Caco-2 (cell line): Measurements from ENCODE around the gene NRF1. TPM values are rescaled to one million over a fixed set of nuclear protein-coding genes. Genes with fewer than 3 reads are reported as not detected.

Source experiments
- BruUV-seq: library from RNA; stranded (reverse); fragments of 400-500 nt; replicated peaks from 2 replicates; lab custom pipeline; 2021; lab: Mats Ljungman, UMichigan
- CTCF ChIA-PET: fragments of 300-600 bp; sonication (Branson Sonifier 250); formaldehyde crosslinking; loops from one replicate; lab custom pipeline; 2022; ENCODE audit warnings: antibody characterized with exemption; lab: Charles Lee
- POLR2A ChIA-PET: fragments of 300-600 bp; sonication (Branson Sonifier 250); formaldehyde crosslinking; loops from one replicate; lab custom pipeline; 2022; ENCODE audit warnings: antibody characterized with exemption; lab: Charles Lee
- DNase-seq, 2 experiments: peaks; one replicate each; pipeline versions ENCODE4 v3.0.0 to v3.0.0-alpha.2; 2020 to 2022
- H3K27me3 ChIP-seq: replicated peaks from 2 replicates; pipeline ENCODE4 v1.6.0; 2011; ENCODE audit warnings: low read length; ENCODE audit not compliant: control insufficient read depth, insufficient read depth
- H3K36me3 ChIP-seq: 2 replicates; pipeline ENCODE4 v1.5.1; 2011; ENCODE audit warnings: low read length; ENCODE audit not compliant: control insufficient read depth, insufficient read depth
- H3K4me1 ChIP-seq: fragments of 250-450 bp; sonication (Bioruptor Pico); 2 replicates; pipeline ENCODE4 v1.5.1; 2020; ENCODE audit warnings: mild to moderate bottlenecking
- H3K4me3 ChIP-seq: 2 replicates; pipeline ENCODE4 v1.5.1; 2011; ENCODE audit warnings: low read depth, mild to moderate bottlenecking, control low read depth, low read length
- H3K9me3 ChIP-seq: fragments of 250-450 bp; sonication (Bioruptor Pico); 2 replicates; pipeline ENCODE4 v1.5.1; 2020; ENCODE audit warnings: mild to moderate bottlenecking, moderate library complexity
- H3K27ac Mint-ChIP-seq: one replicate; pipeline ENCODE4 v1.8.0; 2022; ENCODE audit warnings: mixed read lengths; ENCODE audit not compliant: unreplicated experiment
- H3K27me3 Mint-ChIP-seq: one replicate; pipeline ENCODE4 v1.8.0; 2022; ENCODE audit warnings: mixed read lengths; ENCODE audit not compliant: insufficient read depth, unreplicated experiment
- H3K36me3 Mint-ChIP-seq: one replicate; pipeline ENCODE4 v1.8.0; 2022; ENCODE audit warnings: mild to moderate bottlenecking, mixed read lengths; ENCODE audit not compliant: insufficient read depth, unreplicated experiment
- H3K4me1 Mint-ChIP-seq: one replicate; pipeline ENCODE4 v1.8.0; 2022; ENCODE audit warnings: low read depth, mixed read lengths; ENCODE audit not compliant: unreplicated experiment
- H3K4me3 Mint-ChIP-seq: one replicate; pipeline ENCODE4 v1.8.0; 2022; ENCODE audit warnings: mild to moderate bottlenecking, moderate library complexity, mixed read lengths; ENCODE audit not compliant: unreplicated experiment
- H3K9me3 Mint-ChIP-seq: one replicate; pipeline ENCODE4 v1.8.0; 2022; ENCODE audit warnings: mixed read lengths; ENCODE audit not compliant: unreplicated experiment
- intact Hi-C: fragments of 100-400 bp; cut with micrococcal nuclease; formaldehyde crosslinking; loops from one replicate; pipeline ENCODE4 v1.10.0; 2022; ENCODE audit not compliant: unreplicated experiment
- total RNA-seq: library from RNA; stranded (reverse); gene quantifications from 2 replicates; pipeline ENCODE4 v1.2.3, GENCODE V29; 2022
- TF ChIP-seq, protein P1 (sequence below), 2 experiments: fragments of 200-600 bp in 1 of 2; IDR thresholded peaks; 1 replicate in 1 of 2; 2 replicates in 1 of 2; pipeline versions ENCODE4 v1.5.1 to v1.8.0; 2011 to 2022; ENCODE audit warnings: antibody characterized with exemption in 1 of 2, control low read depth in 1 of 2, inconsistent platforms in 1 of 2, low read depth in 1 of 2, low read length in 1 of 2, mild to moderate bottlenecking in 1 of 2, moderate library complexity in 1 of 2; ENCODE audit not compliant: insufficient read depth in 1 of 2, severe bottlenecking in 1 of 2, unreplicated experiment in 1 of 2

The NRF1 gene
- total RNA-seq, 1 experiment from 2014 or later: 22.5 TPM

DNA sequence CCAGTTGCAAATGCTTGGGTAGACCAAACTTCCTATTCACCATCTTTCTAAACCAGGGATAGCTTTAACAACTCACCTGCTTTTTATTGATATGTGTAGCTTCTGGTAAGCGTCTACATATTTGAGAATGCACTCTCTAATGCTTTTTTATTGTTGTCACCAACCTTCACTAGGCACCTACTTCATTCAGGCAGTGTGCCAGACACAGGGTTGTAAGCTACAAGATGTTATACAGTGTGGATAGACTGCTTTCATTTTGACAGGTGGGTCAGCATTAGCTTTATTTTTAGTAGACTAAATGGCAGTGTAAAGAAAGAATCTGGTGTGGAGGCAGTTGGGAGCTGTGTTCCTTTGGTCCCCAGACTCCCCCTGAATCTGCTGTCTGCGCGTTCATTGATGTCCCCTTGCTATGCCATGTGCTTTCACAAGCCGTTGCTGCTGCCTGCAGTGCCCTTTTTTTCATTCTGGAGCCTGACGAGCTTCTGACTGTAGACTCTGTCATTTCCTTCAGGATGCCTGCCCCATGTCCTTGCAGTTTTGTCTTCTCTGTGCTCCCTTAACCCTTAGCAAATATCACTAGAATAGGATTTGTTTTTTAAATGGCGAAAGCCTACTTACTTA lies 32.1 kb downstream of the NRF1 start:
- H3K4me1 ChIP-seq: no peaks in the 10 kb centered on the region
- Mint-ChIP-seq H3K4me1 (no peaks in the 10 kb centered on the region), H3K36me3 (no peaks in the 10 kb centered on the region), H3K27me3 (no peaks in the 10 kb centered on the region), H3K27ac (no peak overlapping the region), H3K4me3 (no peak overlapping the region), H3K9me3 (no peaks in the 10 kb centered on the region)
- intact Hi-C loops: loop anchor here (1.0 to 5.0 kb wide), 4 partner anchors 171 to 426 kb away; no protein-coding TSS in a partner anchor
- POLR2A ChIA-PET: no interaction called here
- H3K9me3 ChIP-seq: no peaks in the 10 kb centered on the region
- no peaks in the 10 kb centered on the region for H3K36me3 ChIP-seq
- TF ChIP-seq, protein P1, sequence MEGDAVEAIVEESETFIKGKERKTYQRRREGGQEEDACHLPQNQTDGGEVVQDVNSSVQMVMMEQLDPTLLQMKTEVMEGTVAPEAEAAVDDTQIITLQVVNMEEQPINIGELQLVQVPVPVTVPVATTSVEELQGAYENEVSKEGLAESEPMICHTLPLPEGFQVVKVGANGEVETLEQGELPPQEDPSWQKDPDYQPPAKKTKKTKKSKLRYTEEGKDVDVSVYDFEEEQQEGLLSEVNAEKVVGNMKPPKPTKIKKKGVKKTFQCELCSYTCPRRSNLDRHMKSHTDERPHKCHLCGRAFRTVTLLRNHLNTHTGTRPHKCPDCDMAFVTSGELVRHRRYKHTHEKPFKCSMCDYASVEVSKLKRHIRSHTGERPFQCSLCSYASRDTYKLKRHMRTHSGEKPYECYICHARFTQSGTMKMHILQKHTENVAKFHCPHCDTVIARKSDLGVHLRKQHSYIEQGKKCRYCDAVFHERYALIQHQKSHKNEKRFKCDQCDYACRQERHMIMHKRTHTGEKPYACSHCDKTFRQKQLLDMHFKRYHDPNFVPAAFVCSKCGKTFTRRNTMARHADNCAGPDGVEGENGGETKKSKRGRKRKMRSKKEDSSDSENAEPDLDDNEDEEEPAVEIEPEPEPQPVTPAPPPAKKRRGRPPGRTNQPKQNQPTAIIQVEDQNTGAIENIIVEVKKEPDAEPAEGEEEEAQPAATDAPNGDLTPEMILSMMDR (IDR thresholded peaks at IDR 0.05; ENCODE audit: insufficient read depth in 1 of 2, low read depth in 1 of 2, low read length in 1 of 2, severe bottlenecking in 1 of 2, unreplicated experiment in 1 of 2): no peak
- BruUV-seq: no TSS peak
- H3K27me3 ChIP-seq: no peaks in the 10 kb centered on the region
- DNase-seq: no peak
- no peak overlapping the region for H3K4me3 ChIP-seq
- CTCF ChIA-PET: interaction anchor here (0.6 to 1.3 kb wide), 5 partner anchors 140 to 1256 kb away, joined by 3 to 7 read pairs (median 3); no protein-coding TSS in a partner anchor

DNA sequence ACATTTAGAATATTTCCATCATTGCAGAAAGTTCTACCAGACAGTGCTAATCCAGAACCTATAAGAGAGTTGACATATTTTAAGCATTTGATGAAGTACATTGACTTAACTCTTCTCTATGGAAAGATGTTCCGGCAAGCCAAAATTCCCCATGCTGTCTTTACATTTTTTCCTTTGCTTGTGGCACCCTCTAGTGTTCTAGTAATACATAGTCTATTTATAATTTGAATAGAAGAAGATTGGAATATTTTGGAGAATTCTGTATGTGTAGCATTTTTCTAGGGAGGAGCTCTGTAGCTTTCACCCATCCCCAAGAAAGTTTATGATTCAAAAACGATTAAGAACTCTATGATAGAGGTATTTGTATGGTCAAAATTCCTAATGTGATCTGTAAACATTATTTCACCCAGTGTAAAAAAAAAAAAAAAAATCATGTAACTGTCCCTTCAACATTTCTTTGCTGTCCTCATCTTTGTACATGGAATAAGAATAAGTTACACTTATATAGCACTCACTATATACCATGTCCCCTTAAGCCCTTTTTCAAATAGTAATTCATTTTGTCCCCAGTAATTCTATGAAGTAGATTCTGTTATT lies 33.2 kb downstream of the NRF1 start:
- Mint-ChIP-seq H3K36me3 (no peaks in the 10 kb centered on the region), H3K27ac (no peak overlapping the region), H3K4me3 (no peak overlapping the region), H3K27me3 (no peaks in the 10 kb centered on the region), H3K4me1 (no peaks in the 10 kb centered on the region), H3K9me3 (no peaks in the 10 kb centered on the region)
- no TSS peak for BruUV-seq
- intact Hi-C loops: loop anchor here (1.0 to 5.0 kb wide), 4 partner anchors 172 to 427 kb away; no protein-coding TSS in a partner anchor
- peak in 1 of 2 experiments; percentile 40 for DNase-seq
- CTCF ChIA-PET: interaction anchor here (1.3 kb wide), 2 partner anchors 277 to 426 kb away, joined by 6 to 7 read pairs; no protein-coding TSS in a partner anchor
- Histone ChIP-seq H3K36me3 (no peaks in the 10 kb centered on the region), H3K4me3 (no peak overlapping the region), H3K9me3 (no peaks in the 10 kb centered on the region), H3K4me1 (no peaks in the 10 kb centered on the region), H3K27me3 (no peaks in the 10 kb centered on the region)
- POLR2A ChIA-PET: no interaction called here
- TF ChIP-seq, protein P1 (IDR thresholded peaks at IDR 0.05; ENCODE audit: insufficient read depth in 1 of 2, low read depth in 1 of 2, low read length in 1 of 2, severe bottlenecking in 1 of 2, unreplicated experiment in 1 of 2): peak; percentile 49 to 51

DNA sequence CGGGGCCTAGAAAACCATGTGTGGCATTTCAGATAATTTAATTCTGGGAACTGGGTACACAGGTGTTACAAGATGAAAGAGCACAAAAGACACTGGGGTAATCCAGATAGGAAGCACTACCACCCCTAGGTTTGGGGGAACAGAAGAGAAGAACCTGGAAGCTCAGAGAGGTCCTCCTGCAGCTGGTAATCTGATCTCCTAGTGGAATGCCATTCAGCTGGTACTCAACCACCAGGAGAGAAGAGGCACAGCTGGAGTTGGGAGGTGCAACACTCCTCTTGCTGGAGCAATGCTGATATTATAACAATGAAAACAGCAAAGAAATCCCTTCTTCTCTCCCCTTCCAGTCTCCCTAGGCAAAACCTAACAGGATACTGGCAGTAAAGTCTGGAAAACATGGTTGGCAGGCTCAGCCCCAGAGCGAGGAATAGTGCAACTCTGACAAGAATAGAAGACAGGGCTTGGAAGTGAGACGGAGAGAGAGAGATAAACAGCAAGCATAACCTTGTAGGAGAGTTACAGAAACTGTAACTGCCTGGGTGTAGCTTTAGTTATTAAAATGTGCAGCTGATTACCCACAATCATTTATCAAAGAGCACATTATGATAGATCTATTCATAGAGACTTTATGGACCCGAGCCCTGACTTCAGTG lies 35.0 kb downstream of the NRF1 start:
- ChIA-PET CTCF (interaction anchor here (0.5 to 0.7 kb wide), 2 partner anchors 27 to 285 kb away, joined by 4 read pairs; no protein-coding TSS in a partner anchor), POLR2A (no interaction called here)
- Mint-ChIP-seq H3K27ac (no peak overlapping the region), H3K9me3 (no peaks in the 10 kb centered on the region), H3K36me3 (no peaks in the 10 kb centered on the region), H3K27me3 (no peaks in the 10 kb centered on the region), H3K4me1 (no peaks in the 10 kb centered on the region), H3K4me3 (no peak overlapping the region)
- no peaks in the 10 kb centered on the region for H3K9me3 ChIP-seq
- no peaks in the 10 kb centered on the region for H3K4me1 ChIP-seq
- H3K36me3 ChIP-seq: no peaks in the 10 kb centered on the region
- intact Hi-C loops: no loop called here
- no peak for DNase-seq
- H3K27me3 ChIP-seq: no peaks in the 10 kb centered on the region
- no TSS peak for BruUV-seq
- H3K4me3 ChIP-seq: no peak overlapping the region
- TF ChIP-seq, protein P1 (IDR thresholded peaks at IDR 0.05; ENCODE audit: insufficient read depth in 1 of 2, low read depth in 1 of 2, low read length in 1 of 2, severe bottlenecking in 1 of 2, unreplicated experiment in 1 of 2): no peak
